GM19395 (cell line): Measurements from ENCODE around the gene CHST14.
"Not testable (repeated sequence)": the region's sequence is repeated elsewhere in the genome, so short reads cannot be mapped to it uniquely, and the experiment has no call there.

ENCODE experiments used
- ATAC-seq: cut with Tn5 transposase; IDR thresholded peaks from one replicate; pipeline ENCODE4 v1.9.1; 2021; ENCODE audit warnings: mild to moderate bottlenecking, moderate library complexity; ENCODE audit not compliant: unreplicated experiment

CHST14 gene

GRCh38 chr15:40440743-40441564, 29.8 kb upstream of the CHST14 start, which contains the start of gene BAHD1:
Gene BAHD1 (plus strand): TSS chr15:40440953. CDS start chr15:40458465, 17,512 bp downstream.
- ATAC-seq: peak; percentile 84

GRCh38 chr15:40441565-40442531, 28.9 kb upstream of the CHST14 start:
- peak; percentile 4 for ATAC-seq

DNA sequence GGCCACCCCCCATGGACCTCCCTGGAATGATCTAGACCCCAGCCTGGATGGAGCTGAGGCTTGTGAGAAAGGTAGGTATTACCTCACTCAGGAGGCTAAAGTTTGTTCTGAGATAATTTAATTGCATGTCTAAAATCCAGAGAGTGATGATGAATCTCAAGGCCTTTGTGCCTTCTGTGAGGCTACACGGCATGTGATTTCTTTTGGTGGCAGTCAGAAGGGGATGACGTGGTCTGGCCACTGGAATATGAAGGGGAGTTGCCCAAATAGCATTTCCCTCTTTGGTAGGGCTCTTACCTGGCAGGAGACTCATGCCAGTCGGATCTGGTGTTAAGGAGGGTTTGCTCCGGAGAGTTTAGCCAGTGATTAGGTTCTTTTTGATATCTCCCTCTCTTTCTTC, 27.5 kb upstream of the CHST14 start:
- ATAC-seq: no peak

GRCh38 chr15:40443846-40444245, 26.9 kb upstream of the CHST14 start:
- ATAC-seq: no peak

DNA sequence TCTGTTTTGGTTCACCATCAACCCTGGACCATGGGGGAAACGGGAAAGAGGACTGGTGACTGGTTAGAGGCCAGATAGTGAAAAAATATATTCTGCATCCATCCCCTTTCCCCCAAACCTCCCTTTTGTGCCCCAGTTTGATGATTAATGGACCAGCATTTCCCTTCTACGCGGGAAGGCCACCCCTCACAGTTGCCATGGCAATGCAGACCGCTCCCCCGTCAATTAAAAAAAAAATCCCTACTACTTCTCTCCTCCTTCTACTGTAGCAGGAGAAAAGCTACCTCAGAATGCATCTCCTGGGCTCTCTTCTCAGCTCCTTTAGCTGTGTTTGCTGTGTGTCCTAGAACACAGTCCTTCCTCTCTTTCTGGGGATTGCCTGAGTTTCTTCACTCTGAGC, 26.0 kb upstream of the CHST14 start:
- no peak for ATAC-seq

DNA sequence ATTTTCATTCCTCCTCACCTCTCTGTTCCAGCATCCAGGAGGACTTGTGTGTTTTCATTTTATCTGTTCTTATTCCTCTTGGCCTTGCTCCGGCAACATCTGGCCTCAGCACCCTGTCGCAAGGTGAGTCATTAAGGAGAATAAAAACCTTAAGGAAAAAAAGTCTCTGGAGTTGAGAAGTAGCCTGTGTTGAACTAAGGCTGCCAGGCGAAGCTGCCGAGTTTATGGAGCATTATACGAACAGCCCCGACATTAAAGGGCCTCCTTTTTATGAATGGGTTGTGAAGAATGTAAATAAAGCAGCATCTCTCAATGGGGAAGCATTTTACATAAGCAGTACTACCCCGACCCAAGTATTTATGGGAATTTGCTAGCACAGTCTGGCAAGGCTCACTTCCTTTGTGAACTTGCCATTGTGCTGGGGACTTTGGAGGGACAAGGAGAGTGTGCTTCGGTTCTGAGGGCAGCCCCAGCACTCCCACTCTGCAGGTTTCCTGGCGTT, 25.3 kb upstream of the CHST14 start:
- no peak for ATAC-seq

DNA sequence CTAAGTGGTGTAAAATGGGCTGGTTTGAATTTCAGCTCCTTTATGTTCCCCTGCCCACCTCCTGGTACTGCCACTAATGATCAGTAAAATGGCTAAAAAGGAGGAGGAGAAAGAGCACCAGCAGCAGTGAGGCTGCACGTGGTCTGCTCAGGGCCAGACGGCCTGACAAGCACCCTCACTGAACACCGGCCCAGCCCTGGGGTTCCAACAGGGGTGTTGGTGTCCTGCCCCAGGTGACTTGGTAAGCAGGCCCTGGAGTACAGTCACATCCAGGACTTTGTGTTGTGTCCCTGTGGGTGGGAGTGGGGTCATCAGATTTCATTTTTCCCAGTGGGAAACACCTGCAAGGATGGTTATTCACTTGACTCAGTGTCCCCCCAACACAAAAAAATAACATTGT, 24.6 kb upstream of the CHST14 start:
- ATAC-seq: no peak

DNA sequence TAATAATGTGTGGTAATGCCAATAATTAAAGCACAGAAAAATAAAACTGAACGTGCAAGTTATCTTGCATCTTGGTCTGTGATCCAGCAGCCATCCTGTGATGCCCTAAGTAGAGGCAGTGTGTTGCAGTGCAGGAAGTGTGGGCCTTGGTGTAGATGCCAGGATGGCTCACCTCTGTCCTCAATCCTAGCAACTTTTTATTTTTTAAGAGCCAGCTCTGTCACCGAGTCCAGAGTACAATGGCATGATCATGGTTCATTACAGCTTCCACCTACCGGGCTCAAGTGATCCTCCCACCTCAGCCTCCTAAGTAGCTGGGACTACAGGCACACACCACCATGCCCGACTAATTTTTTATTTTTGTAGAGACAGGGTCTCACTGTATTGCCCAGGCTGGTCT, 22.4 kb upstream of the CHST14 start:
- ATAC-seq: no peak

DNA sequence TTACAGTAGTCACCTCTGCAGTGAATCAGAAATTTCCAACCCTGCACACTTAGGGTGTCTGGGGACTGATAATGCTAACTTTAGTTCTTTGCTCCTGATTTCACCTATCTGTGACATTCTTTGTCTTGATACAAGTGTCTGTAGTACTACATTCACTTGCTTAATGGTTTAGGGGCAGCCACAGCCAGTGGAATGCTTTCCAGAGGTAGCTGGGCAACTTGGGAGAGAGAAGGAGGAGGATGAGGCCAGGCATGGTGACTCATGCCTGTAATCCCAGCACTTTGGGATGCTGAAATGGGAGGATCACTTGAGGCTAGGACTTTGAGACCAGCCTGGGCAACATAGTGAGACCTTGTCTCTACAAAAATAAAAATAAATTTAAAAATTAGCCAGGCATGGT, 21.5 kb upstream of the CHST14 start:
- no peak for ATAC-seq

DNA sequence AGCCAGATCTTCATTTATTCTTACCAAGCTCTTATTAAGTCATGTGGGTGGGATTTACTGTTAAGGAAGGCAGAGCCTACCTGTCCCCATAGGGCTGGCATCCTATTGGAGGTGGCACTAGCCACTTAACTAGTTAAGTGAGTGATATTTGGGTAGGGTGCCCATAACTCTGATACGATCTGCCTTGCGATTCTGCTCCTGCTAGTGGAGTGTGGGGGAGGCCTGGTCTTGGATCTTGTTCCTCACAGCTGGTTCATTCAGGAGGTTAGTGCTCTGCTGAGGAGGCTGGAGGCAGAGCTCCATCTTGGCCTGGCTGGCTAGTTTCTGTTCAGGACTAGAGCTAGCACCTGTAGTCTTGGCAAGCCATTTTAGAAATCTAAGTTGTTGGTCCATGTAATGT, 20.7 kb upstream of the CHST14 start:
- ATAC-seq: no peak

DNA sequence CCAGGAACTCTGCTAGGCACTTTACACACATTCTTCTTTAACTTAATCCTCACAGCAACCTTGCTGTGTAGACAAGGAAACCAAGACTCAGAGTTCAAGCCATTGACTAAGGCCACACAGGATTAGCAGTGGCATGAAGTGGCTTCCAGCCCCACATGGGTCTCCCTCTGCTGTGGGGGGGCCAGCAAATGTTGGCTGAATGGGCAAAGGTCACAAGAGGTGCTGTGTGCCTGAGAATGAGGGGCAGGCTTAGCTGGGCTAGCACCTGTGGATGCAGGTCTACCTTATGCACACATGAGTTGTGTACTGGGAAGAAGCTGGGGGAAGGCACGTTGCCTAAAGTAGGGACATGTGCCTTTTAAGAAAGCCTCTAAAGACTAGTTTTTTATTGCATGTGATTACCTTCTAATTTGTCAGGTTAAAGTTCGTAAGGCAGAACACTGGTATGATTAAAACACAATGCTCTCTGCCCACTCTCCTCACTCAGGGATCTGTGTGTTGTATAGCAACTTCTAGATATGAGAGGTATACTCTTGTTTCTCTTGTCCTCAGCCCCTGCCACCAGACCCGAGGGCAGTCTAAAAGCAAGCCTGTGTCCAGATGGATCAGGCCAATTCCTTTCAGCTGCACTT, 19.1 kb upstream of the CHST14 start:
- no peak for ATAC-seq

GRCh38 chr15:40452296-40453090, 18.3 kb upstream of the CHST14 start:
- ATAC-seq: peak; percentile 67

DNA sequence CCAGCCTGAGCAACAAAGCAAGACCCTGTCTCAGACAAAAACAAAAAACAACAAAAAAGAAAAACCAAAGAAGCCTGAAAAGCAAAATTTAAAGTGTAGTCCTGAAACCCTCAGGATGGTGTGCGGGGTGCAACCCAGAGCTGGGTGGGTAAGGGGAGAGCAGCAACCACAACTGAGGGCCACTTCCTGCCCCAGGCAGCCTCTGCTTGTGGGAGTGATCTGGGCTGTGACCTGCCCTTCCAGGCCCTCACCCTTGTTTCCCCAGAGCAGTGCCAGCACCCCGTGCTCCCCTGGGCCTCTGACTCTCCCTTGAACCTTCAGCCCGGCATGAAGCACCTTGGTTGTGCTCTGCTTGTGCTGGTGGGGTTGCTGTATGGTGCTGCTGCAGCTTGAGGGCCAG, 16.8 kb upstream of the CHST14 start:
- ATAC-seq: not testable (repeated sequence)

DNA sequence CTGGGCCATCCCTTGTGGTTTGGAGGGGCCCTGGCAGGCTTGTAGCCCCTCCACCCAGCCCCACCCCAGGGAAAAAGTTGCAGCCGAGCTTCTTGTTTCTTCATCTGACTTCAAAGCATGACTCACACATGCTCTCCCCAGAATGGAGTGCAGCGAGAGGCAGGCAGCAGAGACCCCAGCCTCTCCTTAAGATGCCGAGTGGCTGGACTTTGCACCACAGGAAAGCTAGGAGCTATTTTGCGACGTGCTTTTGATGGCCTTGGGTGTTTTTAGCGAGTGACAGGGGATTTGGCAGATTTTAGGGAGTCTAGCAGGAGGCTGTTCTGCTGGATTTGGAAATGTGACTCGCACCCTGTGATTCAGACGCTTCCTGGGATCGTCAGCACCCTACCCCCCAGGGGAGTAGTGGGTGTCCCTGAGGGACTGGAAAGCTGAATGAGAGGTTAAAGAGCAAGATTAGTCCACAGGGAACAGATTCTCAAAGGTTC, 15.8 kb upstream of the CHST14 start:
- ATAC-seq: no peak

- no peak for ATAC-seq
Observed at GRCh38 chr15:40456299-40456712, 14.5 kb upstream of the CHST14 start.

- no peak for ATAC-seq
Observed at GRCh38 chr15:40456738-40457137, 14.0 kb upstream of the CHST14 start.

DNA sequence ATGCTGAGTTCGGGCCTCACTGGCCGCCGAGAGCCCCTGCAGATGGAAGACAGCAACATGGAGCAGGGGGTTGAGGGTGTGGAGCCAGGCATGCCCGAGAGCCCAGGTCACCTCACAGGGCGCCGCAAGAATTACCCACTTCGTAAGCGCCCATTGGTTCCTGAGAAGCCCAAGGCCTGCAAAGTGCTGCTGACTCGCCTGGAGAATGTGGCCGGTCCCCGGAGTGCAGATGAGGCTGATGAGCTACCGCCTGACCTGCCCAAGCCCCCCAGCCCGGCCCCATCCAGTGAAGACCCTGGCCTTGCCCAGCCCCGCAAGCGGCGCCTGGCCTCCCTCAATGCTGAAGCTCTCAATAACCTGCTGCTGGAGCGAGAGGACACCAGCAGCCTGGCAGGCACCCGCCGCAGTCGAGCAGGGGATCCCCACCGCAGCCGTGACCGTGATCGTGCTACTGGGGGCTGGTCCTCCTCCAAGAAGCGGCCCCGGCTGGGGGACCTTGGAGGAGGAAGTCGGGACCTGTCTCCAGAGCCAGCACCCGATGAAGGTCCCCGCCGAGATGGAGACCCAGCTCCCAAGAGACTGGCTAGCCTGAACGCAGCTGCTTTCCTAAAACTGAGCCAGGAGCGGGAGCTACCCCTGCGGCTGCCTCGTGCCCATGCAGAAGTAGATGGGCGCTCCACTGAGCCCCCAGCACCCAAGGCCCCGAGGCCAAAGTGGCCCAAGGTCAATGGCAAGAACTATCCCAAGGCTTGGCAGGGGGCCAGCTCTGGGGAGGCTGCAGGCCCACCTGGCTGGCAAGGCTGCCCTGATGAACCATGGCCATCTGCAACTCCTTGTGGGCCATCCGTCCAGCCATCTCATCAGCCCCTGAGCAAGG, 12.1 kb upstream of the CHST14 start:
- ATAC-seq: no peak

DNA sequence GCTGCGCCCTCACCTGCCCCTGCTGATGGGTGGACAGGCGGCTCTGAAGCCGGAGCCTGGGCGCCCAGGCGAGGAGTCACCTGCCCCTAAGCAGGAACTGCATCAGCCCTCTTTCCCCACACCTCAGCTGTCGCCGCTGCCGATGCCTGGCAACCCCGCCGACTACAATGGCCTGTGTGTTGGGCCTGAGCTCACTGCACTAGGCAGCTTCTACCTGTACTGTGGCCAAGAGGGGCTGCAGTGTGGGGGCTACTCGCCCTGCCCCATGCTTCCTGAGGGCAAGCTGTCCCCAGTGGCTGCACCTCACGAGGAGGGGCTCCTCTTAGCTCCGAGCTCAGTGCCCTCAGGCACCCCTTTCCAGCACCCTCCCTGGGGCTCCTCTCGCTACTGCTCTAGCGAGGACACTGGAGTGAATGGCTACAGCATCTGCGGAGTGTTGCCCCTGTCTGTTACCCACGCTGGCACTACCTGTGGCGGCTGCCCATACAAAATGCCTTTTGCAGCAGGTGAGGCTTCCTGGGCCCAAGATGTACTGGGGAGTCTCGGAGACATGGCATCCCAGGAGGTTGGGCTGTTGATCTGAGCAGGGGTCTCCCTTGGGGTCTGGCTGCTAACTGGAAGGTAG, 11.3 kb upstream of the CHST14 start:
- ATAC-seq: no peak

DNA sequence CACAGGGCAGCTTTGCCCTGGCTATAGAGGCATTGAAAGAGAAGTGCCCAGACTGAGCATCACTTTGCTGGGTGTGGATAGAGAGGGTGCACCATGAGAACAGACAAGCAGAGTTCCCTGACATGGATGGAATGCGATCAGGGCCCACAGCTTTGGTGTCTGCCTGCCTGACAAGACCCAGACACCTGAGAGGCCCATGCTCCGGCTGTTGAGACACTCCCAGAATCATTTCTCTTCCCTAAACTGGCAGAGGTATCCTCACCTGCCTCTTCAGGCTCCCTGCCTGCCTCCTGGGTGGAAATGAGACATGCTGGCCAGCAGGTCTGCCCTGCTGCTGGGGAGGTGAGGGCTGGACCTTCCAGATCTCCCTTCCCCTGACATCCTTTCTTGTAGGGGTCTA, 10.4 kb upstream of the CHST14 start:
- no peak for ATAC-seq
